Activated CD4-positive, alpha-beta T cell treated with anti-CD3 and anti-CD28 coated beads for 1 hour (primary cell): ENCODE results near the gene GTF2E1.
"Not testable (repeated sequence)": the region's sequence is repeated elsewhere in the genome, so short reads cannot be mapped to it uniquely, and the experiment has no call there.

Experiments used
- DNase-seq: peaks from one replicate; pipeline ENCODE4 v3.0.0-alpha.2; 2020

The GTF2E1 gene

DNA sequence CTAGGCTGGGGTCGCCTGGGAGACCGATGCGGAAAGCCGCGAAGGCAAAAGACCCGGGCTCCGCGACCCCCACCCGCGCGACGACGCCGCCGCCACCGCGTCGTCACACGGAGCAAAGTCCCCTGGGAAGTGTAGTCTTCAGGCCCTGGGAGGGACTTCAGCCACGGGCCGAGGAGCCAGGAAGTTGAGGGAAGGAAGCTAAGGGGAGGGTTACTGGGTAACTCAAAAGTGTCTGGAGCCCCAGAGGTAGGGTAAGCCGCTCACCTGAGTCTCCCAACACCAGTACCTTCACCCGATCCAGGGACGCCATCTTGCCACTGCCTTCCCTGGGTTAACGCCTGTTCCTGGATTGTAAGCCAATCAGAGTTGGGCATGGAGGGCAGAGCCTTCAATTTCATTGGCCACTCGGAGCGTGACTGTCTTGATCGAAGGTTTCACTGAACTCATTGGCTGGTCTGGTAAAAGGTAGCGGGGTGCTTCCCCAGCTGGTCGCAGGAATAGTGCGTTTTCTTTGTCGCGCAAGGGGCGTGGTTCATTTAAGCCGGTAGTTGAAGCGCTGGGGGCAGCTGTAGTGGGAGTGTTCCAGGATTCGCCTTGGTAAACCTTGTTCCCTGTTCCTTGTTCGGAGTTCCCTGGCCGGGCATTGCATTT lies at the start of gene GTF2E1, which contains the start of gene RABL3:
GTF2E1 (plus strand) TSS at position 547 of the 651 bp plus-strand sequence. CDS start 7,809 bp downstream, outside the sequence.
RABL3 (minus strand) TSS at position 319 of the 651 bp plus-strand sequence; CDS start at position 310, 9 bp downstream.
- peak; percentile 94 for DNase-seq

DNA sequence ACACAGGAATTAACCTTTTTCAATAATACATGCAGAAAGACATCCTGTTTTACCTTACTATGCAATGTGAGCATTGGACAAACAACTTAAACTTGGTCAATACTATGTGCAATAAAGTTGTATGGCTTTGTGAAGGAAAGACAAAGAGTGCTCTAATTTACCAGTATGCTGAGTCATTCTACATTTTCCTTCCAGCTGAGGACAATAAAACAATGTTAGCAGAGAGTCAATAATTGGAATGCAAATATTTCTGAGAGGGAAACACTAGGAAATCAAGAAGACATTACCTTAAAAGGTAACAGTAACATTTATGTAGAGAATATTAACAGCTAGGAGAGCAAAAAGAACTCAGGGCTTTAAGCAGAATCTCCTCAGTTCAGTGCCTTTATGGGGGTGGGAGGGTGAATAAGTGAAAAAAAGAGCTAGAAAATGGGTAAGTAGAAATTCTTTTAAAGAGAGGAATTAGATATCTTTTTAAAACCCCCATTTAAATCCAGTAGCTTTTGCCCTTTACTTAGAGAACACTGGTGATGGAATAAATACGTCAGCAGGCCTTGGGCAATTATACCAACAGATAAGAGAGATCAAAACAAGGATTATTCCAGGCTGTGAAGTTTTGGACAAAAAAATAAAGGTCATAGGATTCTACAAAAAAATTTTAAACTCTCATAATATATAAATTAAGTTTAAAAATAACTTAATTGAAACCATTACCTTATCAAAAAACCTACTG lies 48.9 kb upstream of the GTF2E1 start:
- DNase-seq: no peak

DNA sequence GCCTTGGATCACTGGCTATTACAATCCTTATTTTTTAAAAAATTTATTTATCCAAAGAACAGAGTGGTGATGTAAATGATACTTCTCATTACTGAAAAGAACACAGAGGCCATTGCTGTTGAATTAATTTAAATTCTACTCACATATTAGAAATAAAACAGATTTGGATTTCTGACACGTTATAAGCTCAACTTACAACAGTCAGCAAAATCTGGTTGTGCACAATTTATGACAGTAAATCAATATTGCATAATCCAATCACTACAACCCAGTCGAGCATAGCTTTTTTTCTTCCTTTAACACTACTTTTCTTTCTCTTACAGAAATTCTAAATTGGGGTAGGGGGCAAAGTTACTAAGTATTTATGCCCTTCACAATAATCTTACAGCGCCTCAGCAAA lies 43.2 kb upstream of the GTF2E1 start:
- no peak for DNase-seq

DNA sequence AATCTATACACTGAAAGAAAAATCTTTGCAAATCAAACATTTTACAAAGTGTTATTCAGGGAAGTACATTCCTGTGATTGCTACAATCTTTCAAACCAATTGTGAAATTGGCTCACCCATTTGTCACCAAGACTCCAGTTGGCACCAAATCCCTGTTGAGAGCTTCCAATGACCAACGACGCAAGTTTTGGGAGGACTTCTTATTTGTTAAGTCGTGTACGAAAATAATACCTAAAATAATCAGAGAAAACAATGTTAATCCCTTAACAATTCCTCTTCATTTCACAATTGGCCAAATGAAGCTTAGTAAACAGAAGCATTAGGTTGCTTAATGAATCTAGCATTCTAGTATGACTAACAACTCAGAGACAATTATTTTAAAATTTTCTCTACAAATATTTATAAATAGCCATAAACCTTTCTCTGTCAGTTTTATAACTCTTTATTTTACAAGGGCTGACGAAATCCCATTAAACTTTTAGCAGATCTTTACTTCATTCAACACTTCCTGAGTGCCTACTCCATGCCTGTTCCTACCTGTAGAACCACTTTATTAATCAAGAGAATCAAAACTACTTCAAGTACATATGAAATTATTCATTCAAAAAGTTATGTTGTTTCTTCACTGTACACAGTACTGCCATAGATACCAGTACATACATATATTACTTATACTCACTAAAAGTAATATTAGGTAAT lies 36.5 kb upstream of the GTF2E1 start:
- no peak for DNase-seq

DNA sequence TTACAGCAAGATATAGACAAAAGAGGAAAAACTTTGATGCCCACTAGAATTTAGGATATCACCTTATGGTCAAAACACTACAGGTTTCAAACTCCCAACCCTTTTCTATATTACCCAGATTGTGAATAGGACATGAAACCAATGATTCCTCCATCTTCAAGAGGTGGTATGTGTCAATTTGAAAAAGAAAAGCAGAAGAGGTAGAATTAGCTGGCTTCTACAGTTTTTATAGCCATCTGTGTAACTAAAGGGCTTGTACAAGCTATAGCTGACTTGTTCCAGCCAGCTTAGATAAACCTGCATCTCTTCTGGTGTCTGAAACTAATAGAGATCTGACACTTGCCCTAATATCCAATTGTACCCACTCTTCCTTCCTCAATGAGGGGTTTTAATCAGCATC lies 35.6 kb upstream of the GTF2E1 start:
- no peak for DNase-seq

DNA sequence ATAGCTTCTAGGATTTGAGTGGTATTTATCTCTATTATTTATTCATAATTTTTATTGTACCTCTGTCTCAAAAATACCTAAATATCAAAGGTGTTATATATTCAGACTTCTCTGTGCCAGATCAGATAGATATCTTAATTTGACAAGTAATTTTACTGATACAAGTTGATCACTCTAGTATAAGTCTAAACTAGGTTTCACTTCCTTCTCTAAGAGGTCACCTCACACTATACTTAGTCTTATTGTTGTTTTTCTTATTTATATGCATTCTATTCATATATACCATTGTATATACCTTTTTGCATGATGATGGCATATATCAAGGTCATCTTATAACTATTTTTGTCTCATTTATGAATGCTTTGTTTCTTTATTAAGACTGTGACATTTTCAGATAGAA lies 34.1 kb upstream of the GTF2E1 start:
- no peak for DNase-seq

DNA sequence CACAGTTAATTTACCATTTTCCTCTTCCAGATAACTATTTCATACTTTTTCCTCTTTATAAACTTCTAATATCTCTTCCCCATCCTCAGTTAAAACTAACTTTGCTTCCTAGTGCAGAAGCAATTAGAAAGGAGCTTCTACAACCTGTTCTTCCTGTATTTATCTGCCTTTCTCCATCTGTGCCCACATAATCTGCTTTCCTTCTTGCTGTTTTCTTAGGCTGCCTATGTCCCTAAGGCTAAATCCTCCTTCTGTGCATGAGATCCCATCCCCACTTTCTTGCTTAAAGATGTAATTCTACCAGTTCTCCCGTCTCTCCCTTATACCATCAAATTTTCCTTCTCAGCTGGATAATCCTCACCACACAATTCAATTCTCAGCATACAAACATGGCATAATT lies 32.2 kb upstream of the GTF2E1 start:
- DNase-seq: no peak

DNA sequence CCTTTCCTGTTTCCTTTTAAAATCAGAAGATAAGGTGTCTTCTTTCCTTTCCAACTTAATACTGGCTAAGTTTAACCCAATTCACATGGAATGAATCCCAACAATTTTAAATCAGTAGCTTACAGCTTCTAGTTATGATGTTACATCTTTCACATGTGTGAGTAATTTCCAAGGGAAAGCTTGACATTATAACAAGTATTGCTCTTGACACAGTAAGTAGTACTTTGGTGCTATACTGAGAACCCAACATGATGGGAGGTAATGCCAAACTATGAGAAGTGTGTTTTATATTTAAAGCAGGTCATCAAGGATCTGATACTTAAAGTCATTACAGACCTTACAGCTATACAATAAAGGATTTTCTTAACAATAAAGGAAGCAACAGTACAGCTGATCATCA lies 29.3 kb upstream of the GTF2E1 start:
- no peak for DNase-seq

DNA sequence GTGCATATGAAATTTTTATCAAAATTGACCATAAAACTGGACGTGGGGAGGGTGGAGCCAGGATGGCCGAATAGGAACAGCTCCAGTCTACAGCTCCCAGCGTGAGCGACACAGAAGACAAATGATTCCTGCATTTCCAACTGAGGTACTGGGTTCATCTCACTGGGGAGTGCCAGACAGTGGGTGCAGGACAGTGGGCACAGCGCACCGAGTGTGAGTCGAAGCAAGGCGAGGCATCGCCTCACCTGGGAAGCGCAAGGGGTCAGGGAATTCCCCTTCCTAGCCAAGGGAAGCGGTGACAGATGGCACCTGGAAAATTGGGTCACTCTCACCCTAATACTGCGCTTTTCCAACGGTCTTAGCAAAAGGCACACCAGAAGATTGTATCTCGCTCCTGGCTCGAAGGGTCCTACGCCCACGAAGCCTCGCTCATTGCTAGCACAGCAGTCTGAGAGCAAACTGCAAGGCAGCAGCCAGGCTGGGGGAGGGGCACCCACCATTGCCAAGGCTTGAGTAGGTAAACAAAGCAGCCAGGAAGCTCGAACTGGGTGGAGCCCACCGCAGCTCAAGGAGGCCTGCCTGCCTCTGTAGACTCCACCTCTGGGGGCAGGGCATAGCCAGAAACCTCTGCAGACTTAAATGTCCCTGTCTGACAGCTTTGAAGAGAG lies 23.2 kb upstream of the GTF2E1 start:
- DNase-seq: peak; percentile 58

DNA sequence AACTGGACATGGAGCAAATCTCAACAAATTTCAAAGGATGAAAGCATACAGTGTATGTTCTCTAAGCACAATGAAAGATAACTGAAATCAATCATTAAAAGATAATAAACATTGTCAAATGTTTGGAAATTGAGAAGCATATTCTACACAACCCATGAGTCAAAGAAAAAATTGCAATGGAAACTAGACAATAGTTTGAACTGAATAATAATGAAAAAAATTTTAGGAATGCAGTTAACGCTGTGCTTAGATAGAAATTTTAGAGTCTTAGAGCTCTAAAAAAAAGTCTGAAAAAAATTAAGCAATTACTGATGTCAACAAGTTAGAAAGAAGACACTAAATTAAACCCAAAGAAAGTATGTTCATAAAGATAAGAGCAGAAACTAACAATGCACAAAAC lies 15.8 kb upstream of the GTF2E1 start:
- DNase-seq: no peak

DNA sequence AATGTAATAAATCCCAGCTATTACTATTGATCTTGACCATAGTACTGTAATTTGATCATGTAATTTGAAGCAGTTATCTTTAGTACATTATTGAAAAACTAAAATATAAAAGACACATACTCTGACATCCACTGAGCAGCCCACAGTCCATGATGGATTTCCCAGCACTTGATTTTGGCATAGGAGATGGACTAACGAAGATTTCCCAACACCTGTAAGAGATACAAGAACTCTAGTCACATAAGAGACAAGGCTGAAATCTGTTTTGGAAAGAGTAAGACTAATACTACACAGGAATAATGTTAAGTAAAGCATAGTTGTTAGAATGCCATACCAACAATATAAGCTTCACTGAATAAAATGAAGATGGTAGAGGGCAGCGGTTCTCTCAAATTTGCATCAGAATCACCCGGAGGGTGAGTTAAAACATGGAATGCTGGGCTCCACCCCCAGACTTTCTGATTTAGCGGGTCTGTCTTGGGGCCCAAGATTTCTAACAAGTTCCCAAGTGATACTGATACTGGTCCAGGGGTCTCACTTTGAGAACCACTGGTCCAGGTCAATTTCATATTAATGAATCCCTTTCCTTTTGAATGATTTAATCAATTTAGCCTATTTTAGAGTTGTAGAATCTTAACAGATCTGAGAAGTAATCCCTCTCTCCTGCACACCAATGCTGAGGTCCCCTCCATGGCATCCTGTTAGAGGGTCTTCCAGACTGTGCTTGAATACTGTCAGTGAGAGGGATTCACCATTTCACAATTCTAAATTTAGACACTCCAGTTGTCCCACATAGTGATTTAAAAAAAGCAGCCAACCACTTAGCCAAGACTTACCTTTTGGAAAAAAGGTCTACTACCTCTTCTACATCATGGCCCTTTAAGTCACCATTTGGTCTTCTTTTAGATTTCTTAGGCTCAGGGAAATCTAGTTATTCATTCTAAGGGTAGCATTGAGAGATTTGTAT lies 11.7 kb upstream of the GTF2E1 start:
- no peak for DNase-seq

DNA sequence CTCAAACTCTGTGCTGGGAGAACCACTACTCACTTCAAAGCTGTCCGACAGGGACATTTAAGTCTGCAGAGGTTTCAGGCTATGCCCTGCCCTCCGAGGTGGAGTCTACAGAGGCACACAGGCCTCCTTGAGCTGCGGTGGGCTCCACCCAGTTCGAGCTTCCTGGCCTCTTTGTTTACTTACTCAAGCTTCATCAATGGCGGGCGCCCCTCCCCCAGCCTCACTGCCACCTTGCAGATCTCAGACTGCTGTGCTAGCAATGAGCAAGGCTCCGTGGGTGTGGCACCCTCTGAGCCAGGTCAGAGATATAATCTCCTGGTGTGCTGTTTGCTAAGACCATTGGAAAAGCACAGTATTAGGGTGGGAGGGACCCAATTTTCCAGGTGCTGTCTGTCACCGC lies 4.5 kb upstream of the GTF2E1 start:
- DNase-seq: not testable (repeated sequence)

DNA sequence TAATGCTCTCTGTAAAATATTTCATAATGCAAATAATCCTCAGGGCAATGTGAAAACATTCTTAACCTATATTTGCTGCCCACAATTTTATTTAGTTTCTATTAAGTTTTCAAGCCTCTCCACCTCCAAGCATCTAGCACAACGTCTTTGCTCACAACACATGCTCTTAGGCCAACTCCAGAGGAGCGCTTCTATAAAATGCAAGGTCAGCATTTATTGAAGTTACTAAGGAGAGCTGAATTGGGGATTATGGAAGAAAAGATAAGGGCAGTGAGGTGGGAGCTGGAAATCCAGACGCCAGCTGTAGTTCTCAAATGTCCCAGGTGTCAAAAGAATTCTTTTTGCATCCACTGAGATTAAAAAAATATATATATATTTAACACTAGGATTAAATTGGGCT lies 1.2 kb upstream of the GTF2E1 start:
- no peak for DNase-seq

DNA sequence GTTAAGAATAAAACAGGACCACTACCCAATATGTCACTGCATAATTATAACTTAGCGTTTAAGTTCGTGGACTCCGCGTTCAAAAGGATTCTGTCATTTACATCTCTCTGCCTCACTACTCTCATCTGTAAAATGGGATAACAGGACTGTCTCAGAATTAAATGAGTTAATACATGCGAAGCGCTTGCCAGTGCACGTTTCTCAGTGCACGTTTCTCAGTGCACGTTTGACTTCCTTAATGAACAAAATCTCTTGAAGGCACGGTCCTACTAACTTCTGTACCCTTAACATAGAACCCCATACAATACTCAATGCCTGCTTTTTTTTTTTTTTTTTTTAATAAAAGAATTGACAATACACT lies 727 bp upstream of the GTF2E1 start:
- DNase-seq: no peak

DNA sequence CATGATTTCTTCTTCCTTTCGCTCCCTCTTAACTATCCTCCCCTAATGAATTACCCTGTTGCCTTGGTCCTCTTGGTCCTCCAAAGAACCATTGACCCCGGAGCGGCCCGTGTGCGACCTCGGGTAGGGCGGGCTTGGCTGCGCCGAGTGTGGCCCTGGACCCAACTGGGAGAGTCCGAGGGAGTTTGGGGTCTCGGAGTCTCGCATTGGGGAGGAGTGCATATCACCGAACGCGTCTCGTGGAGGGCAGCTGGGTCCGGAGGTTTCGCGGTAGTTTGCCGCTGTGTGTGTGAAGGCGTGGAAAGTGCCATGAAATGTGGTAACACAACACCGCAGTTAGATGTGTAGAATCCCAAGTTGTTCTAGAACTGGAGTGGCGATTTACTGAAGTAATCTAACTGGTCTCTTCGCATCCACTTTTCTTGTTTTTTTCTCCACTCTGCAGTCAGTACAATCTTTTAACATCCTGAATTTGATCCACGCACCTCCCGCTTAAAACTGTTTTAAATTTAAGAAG lies 363 bp downstream of the GTF2E1 start:
- DNase-seq: no peak

DNA sequence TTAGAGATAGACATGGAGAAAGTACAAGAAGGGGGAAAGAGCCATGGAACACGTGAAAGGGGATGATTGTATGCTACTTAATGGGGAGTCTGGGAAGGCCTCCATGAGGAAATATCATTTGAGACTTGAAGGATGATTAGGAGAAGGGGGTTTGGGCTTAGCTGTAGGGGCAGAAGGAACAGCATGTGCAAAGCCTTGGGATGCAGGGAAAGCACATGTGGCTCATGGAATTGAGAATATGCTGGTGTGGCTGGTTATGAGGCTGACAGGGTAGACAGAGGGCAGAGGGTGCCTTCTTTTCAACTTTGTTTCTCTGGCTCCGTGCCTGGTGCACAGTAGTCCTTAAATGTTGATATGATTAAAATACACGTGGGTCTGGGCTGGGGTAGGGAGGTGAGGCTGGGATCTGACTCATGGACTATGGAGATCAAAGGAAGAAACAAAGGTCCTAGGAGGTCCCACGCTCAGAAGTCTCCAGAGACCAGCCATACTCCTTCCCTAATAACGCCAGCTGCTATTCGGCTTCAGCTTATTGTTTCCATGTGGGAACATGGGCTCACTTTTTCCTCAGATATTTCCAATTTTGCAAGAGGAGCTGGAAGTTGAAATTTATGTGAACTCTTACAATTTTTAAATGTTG lies 1.1 kb downstream of the GTF2E1 start:
- no peak for DNase-seq

DNA sequence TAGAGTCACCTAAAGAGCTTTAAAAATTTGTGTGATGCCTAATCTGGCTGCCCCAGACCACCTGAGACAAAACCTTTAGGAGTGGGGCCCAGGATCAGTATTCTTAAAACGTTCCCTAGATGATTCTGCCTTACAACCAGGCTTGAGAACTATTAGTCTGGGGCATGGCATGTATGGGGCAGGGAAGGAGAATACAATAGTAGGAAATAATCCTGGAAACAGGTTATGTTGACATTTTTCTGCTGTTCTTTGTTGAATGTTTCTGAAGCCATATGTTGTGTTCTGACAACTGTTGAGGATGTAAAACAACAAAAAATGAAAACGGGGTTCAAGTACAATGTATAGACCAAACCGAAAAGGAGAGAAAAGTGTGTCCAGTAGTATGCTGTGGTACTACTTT lies 2.9 kb downstream of the GTF2E1 start:
- no peak for DNase-seq

DNA sequence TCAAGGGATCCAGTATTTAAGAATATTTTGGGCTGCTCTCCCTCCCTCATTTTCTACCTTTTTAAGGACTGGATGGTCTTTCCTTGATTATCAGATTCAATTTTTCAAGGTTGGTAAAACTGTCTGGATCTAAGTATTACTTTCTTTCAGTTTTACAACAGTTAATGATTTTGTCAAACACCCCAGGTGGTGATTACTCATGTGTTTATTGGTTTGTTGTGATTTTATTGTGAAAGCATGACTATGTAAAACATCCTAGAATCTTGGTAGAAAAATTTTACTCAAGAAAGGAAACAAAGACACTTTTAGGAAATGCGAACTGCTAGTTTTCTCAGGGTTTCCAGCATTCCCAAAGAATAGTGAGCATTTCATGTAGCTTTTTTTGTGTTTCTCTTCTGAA lies 7.3 kb downstream of the GTF2E1 start:
- no peak for DNase-seq

DNA sequence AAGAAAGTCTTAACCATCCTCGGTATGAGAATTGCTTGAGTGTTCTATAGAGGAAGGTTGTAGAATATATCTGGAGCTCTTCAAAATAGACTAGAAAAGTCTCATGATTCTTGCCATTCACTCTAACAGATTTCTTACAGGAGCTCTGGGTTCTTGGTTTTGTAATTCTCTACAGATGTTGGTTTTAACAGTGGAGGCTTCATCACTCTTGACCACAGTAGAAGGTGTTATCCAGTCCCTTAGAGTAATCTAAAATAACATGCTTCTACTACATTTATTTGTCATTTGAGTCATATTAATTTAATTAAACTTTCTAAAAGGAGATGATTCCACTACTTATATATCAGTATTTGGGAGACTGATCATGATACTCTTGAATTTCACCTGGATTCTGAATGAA lies 9.7 kb downstream of the GTF2E1 start:
- no peak for DNase-seq

DNA sequence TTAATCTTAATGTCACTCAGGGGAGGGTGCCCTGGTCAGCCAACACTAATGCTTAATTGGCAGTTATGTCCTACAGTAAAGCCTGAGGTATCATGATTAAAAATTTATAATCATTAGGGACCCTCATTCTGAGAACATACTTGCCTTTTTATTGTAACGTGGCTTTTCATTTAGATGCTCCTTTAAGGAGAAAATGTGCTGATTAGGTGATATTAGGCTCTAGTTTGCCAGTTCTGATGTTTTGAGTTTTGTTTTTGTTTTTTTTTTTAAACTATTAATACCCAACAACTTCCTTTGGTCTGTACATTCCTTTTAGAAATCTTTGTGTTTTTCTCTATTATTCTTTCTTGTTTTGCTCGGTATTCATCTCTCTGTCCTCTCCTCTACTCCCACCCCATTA lies 10.3 kb downstream of the GTF2E1 start:
- DNase-seq: no peak

DNA sequence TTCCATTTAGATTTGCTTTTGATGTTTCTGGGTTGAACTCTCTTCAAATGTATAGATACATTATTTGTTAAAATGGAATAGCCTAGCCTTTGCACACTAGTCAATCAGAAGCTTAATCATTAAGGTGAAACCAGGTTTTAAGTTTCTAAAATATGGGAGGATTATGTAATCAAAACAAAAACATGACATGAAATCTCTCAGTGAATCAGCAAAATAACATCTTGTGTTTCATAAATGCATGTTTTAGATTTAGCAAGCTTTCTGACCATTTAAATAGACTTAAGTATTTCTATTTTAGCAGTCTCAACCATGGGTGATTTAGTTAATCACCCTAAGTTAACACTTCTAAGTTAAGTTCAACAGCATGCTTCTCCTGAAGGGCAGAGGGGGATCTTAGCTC lies 11.3 kb downstream of the GTF2E1 start:
- DNase-seq: no peak

DNA sequence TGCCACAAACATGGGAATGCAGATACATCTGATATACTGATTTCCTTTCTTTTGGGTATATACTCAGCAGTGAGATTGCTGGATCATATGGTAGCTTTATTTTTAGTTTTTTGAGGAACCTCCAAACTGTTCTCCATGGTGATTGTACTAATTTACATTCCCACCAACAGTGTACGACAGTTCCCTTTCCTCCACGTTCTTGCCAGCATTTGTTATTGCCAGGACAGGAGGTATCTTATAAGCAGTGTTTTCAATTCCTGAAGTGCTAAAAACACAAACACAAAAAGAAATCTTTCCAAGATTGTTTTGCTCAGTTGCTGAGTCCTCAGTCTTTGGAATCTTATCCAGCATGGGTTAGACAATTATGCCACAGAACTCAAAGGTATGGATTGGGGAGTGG lies 13.5 kb downstream of the GTF2E1 start:
- no peak for DNase-seq
